DOHH2 (cell line): Measurements from ENCODE around the gene C1GALT1.
"Not testable (repeated sequence)": the region's sequence is repeated elsewhere in the genome, so short reads cannot be mapped to it uniquely, and the experiment has no call there.

Source experiments
- H3F3A ChIP-seq: fragments of 200-600 bp; sonication (generic), shearing (Covaris generic); 2 replicates; pipeline ENCODE4 v1.6.0; 2016; ENCODE audit warnings: antibody characterized with exemption, mild to moderate bottlenecking; ENCODE audit not compliant: control insufficient read depth, insufficient read depth
- H3K27ac ChIP-seq: fragments of 200-600 bp; sonication (generic); 2 replicates; pipeline ENCODE4 v1.5.1; 2014; ENCODE audit warnings: low read depth, mild to moderate bottlenecking, low read length, moderate library complexity
- H3K27me3 ChIP-seq: fragments of 200-600 bp; sonication (generic); 2 replicates; pipeline ENCODE4 v1.6.1; 2014; ENCODE audit warnings: mild to moderate bottlenecking, low read length, mixed read lengths; ENCODE audit not compliant: control insufficient read depth
- H3K36me3 ChIP-seq: fragments of 200-600 bp; sonication (generic); 2 replicates; pipeline ENCODE4 v1.6.1; 2014; ENCODE audit warnings: mild to moderate bottlenecking, low read length, moderate library complexity, mixed read lengths; ENCODE audit not compliant: control insufficient read depth
- H3K4me1 ChIP-seq: fragments of 200-600 bp; sonication (generic); 2 replicates; pipeline ENCODE4 v1.6.1; 2014; ENCODE audit warnings: mild to moderate bottlenecking, low read length, mixed read lengths; ENCODE audit not compliant: control insufficient read depth
- H3K4me2 ChIP-seq: fragments of 200-600 bp; sonication (generic); 2 replicates; pipeline ENCODE4 v1.6.0; 2014; ENCODE audit warnings: mild to moderate bottlenecking, low read length, moderate library complexity
- H3K4me3 ChIP-seq: fragments of 200-600 bp; sonication (generic); 2 replicates; pipeline ENCODE4 v1.5.1; 2014; ENCODE audit warnings: mild to moderate bottlenecking, low read length, mixed read lengths
- H3K79me2 ChIP-seq: fragments of 200-600 bp; sonication (generic); 2 replicates; pipeline ENCODE4 v1.6.1; 2014; ENCODE audit warnings: mild to moderate bottlenecking, low read length, mixed read lengths; ENCODE audit not compliant: control insufficient read depth
- H3K9me2 ChIP-seq: fragments of 200-600 bp; sonication (generic); replicated peaks from 2 replicates; pipeline ENCODE4 v1.6.1; 2014; ENCODE audit warnings: mild to moderate bottlenecking, low read length, mixed read lengths; ENCODE audit not compliant: control insufficient read depth
- H3K9me3 ChIP-seq: fragments of 200-600 bp; sonication (generic); 2 replicates; pipeline ENCODE4 v1.6.1; 2014; ENCODE audit warnings: antibody characterized with exemption, low read length, mixed read lengths; ENCODE audit not compliant: control insufficient read depth, insufficient read depth
- H4K20me1 ChIP-seq: fragments of 200-600 bp; sonication (generic); 2 replicates; pipeline ENCODE4 v1.6.0; 2014; ENCODE audit warnings: low read depth, mild to moderate bottlenecking, antibody characterized with exemption, low read length, moderate library complexity; ENCODE audit not compliant: control insufficient read depth, insufficient read depth
- CTCF ChIP-seq: fragments of 200-600 bp; sonication (generic); IDR thresholded peaks from one replicate; pipeline ENCODE4 v1.5.1; 2014; ENCODE audit warnings: antibody characterized with exemption, mild to moderate bottlenecking, low read depth, low read length; ENCODE audit not compliant: poor library complexity, severe bottlenecking
- EZH2phosphoT487 ChIP-seq: fragments of 200-600 bp; sonication (generic); IDR thresholded peaks from 2 replicates; pipeline ENCODE4 v1.6.1; 2017; ENCODE audit warnings: borderline replicate concordance, mild to moderate bottlenecking, antibody characterized with exemption, low read length, moderate library complexity, mixed read lengths

The C1GALT1 gene

GRCh38 chr7:7136466-7137381 lies 45.6 kb upstream of the C1GALT1 start:
- Histone ChIP-seq H3K4me1 (no peaks in the 10 kb centered on the region), H3K9me3 (no peaks in the 10 kb centered on the region), H4K20me1 (no peaks in the 10 kb centered on the region), H3K9me2 (no peaks in the 10 kb centered on the region; the same call in 1 of the 2 replicates), H3K79me2 (no peaks in the 10 kb centered on the region), H3K27me3 (peaks cover 2% of the 10 kb centered on the region; the same call in 1 of the 2 replicates), H3K4me3 (no peak overlapping the region), H3K4me2 (no peak overlapping the region), H3K36me3 (no peaks in the 10 kb centered on the region), H3F3A (no peaks in the 10 kb centered on the region), H3K27ac (no peak overlapping the region)
- TF ChIP-seq EZH2phosphoT487 (no peak), CTCF (no peak)

- H3K4me1 ChIP-seq = no peaks in the 10 kb centered on the region
- no peaks in the 10 kb centered on the region for H3K36me3 ChIP-seq
- no peak overlapping the region for H3K4me2 ChIP-seq
- no peaks in the 10 kb centered on the region; the same call in 1 of the 2 replicates for H3K9me2 ChIP-seq
- H3K27me3 ChIP-seq = peaks cover 2% of the 10 kb centered on the region; the same call in 1 of the 2 replicates
- no peaks in the 10 kb centered on the region for H3K79me2 ChIP-seq
- no peaks in the 10 kb centered on the region for H3F3A ChIP-seq
- H3K4me3 ChIP-seq = no peak overlapping the region
- H3K9me3 ChIP-seq = no peaks in the 10 kb centered on the region
- H3K27ac ChIP-seq = no peak overlapping the region
- no peaks in the 10 kb centered on the region for H4K20me1 ChIP-seq
- TF ChIP-seq EZH2phosphoT487 (no peak), CTCF (no peak)
Measured at GRCh38 chr7:7138897-7139296, 43.4 kb upstream of the C1GALT1 start.

GRCh38 chr7:7143404-7143803 lies 38.9 kb upstream of the C1GALT1 start:
- H3K27ac ChIP-seq, H3F3A ChIP-seq, H3K27me3 ChIP-seq, H3K9me3 ChIP-seq, H3K9me2 ChIP-seq, H3K4me3 ChIP-seq, H3K4me2 ChIP-seq, H3K4me1 ChIP-seq, H3K36me3 ChIP-seq, H4K20me1 ChIP-seq, H3K79me2 ChIP-seq: not testable (repeated sequence)

GRCh38 chr7:7145151-7145550 lies 37.2 kb upstream of the C1GALT1 start:
- not testable (repeated sequence) for H3K9me3 ChIP-seq, H3K36me3 ChIP-seq, H3K4me3 ChIP-seq, H3K27ac ChIP-seq, H4K20me1 ChIP-seq, H3K9me2 ChIP-seq, H3K79me2 ChIP-seq, H3K27me3 ChIP-seq, H3F3A ChIP-seq, H3K4me1 ChIP-seq, H3K4me2 ChIP-seq
